ENCODE results near the gene METTL2A.
"Not testable (repeated sequence)": the region's sequence is repeated elsewhere in the genome, so short reads cannot be mapped to it uniquely, and the experiment has no call there.

METTL2A gene

GRCh38 chr17:62496344-62496743 is 72.6 kb downstream of the METTL2A start:
- H3K36me3 ChIP-seq (ENCODE audit: insufficient read depth, low read length); H3K9ac ChIP-seq (ENCODE audit: low read depth, low read length); H3K27me3 ChIP-seq (ENCODE audit: insufficient read depth, low read length); H3K9me3 ChIP-seq (ENCODE audit: insufficient read depth, low read depth, low read length); H3K4me1 ChIP-seq (ENCODE audit: insufficient read depth, low read length); H3K27ac ChIP-seq (ENCODE audit: low read depth, low read length); H3K4me3 ChIP-seq (ENCODE audit: low read length): not testable (repeated sequence)
- WGBS: 96% methylated on average over 4 of the region's 4 CpGs

- H3K4me1 ChIP-seq (ENCODE audit: insufficient read depth, low read length); H3K36me3 ChIP-seq (ENCODE audit: insufficient read depth, low read length); H3K27me3 ChIP-seq (ENCODE audit: insufficient read depth, low read length); H3K9me3 ChIP-seq (ENCODE audit: insufficient read depth, low read depth, low read length); H3K4me3 ChIP-seq (ENCODE audit: low read length); H3K9ac ChIP-seq (ENCODE audit: low read depth, low read length); H3K27ac ChIP-seq (ENCODE audit: low read depth, low read length): not testable (repeated sequence)
- WGBS: 91% methylated on average over 8 of the region's 8 CpGs
Observed at GRCh38 chr17:62498796-62499195, 75.1 kb downstream of the METTL2A start.
